ENCODE measurements around the gene SELENOW.
A peak's percentile ranks its signal among the peaks of the same experiment; 100 is the strongest.
"Not testable (repeated sequence)": the region's sequence is repeated elsewhere in the genome, so short reads cannot be mapped to it uniquely, and the experiment has no call there.

SELENOW gene

DNA sequence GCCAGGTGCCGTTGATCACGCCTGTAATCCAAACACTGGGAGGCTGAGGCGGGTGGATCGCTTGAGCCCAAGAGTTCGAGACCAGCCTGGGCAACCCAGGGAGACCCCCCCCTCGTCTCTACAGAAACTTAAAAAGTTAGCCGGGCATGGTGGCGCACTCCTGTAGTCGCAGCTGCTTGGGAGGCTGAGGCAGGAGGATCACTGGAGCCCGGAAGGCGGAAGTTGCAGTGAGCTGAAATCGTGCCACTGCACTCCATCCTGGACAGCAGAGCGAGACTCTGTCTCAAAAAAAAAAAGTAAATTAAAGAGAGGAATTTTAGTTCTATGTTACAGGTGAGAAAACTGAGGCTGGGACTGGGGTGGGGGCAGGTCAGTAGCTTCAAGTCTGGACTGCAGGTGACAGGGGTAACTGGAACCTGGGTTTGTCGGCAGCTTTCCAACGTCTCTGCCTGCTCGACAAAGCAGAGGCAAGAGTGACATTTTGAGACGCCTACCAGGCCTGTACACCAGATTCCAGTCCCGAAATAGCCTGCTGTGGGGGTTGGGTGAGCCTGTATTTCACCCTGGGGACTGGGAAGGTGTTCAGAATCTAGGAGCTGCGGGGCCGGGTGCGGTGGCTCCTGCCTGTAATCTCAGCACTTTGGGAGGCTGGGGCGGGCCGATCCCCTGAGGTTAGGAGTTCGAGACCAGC, 1.2 kb downstream of the SELENOW start:
- no peak for TF ChIP-seq ELF4 (IDR thresholded peaks at IDR 0.05)
- no peak for TF ChIP-seq CTBP1 (IDR thresholded peaks at IDR 0.05; ENCODE audit: borderline replicate concordance)
- TF ChIP-seq LEF1 (IDR thresholded peaks at IDR 0.05; ENCODE audit: borderline replicate concordance) = no peak
- no peak for TF ChIP-seq TARDBP (IDR thresholded peaks at IDR 0.05)
- TF ChIP-seq NFRKB (IDR thresholded peaks at IDR 0.05) = no peak
- TF ChIP-seq ZNF384 (IDR thresholded peaks at IDR 0.05) = no peak
- no peak for TF ChIP-seq SP1 (IDR thresholded peaks at IDR 0.05)
- no peak for TF ChIP-seq FOXA1 (IDR thresholded peaks at IDR 0.05)
- TF ChIP-seq BHLHE40 (IDR thresholded peaks at IDR 0.05; ENCODE audit: borderline replicate concordance) = no peak
- no peak for TF ChIP-seq FOXM1 (IDR thresholded peaks at IDR 0.05; ENCODE audit: borderline replicate concordance)
- TF ChIP-seq SUZ12 (IDR thresholded peaks at IDR 0.05) = no peak
- POLR2A ChIA-PET = no interaction called here
- CTCF ChIA-PET = interaction anchor here (0.7 kb wide), 1 partner anchor 10 kb away, joined by 3 read pairs; no protein-coding TSS in a partner anchor

DNA sequence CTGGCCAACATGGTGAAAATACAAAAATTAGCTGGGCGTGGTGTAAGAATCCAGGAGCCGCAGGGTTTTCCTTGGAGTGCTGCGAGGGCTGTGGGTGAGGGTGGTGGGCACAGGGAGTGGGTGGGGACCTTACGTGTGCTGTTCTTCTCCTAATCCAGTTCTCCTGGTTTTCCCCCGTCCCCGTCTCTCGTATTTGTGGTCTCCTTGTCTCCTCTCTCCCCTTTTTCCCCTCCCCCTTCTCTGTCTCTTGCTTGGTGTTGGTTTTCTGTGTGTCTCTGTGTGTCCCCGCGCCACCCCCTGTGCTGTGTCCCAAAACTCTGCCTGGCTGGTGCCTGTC, 1.7 kb downstream of the SELENOW start:
- TF ChIP-seq PKNOX1 (IDR thresholded peaks at IDR 0.05) (no peak), SUZ12 (IDR thresholded peaks at IDR 0.05) (no peak), FOXM1 (IDR thresholded peaks at IDR 0.05; ENCODE audit: borderline replicate concordance) (no peak), NFRKB (IDR thresholded peaks at IDR 0.05) (no peak)
- ChIA-PET CTCF (interaction anchor here (0.7 kb wide), 1 partner anchor 9 kb away, joined by 3 read pairs; no protein-coding TSS in a partner anchor), POLR2A (no interaction called here)
- no peak for DNase-seq (ENCODE audit: extremely low spot score)

More for the DNA sequence above, 1.2 kb downstream of the SELENOW start:
- DNase-seq (ENCODE audit: extremely low spot score) = no peak

GRCh38 chr19:47781590-47782262, 3.2 kb downstream of the SELENOW start:
- DNase-seq (ENCODE audit: extremely low spot score) = no peak
- TF ChIP-seq L3MBTL2 (conservative IDR thresholded peaks at IDR 0.05) (no peak), CTBP1 (IDR thresholded peaks at IDR 0.05; ENCODE audit: borderline replicate concordance) (no peak)
- ChIA-PET POLR2A (no interaction called here), CTCF (interaction anchor here (0.8 kb wide), 1 partner anchor 16 kb away, joined by 5 read pairs; no protein-coding TSS in a partner anchor)

DNA sequence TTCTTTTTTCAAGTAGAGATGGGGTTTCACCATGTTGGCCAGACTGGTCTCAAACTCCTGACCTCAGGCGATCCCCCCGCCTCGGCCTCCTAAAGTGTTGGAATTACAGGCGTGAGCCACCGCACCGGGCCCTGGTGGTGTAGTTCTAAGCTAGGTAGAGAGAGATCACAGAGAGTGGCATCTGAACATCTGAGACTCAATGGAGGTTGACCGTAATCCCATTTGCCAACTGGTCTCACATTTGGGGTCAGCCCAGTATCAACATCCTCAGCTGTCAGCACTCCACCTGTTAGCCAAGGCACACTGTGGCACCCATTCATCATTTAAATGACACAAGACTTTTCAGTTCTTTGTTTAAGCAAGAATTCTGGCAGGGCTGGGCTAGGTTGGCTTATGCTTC, 8.1 kb downstream of the SELENOW start:
- TF ChIP-seq ELF4 (IDR thresholded peaks at IDR 0.05) = no peak
- TF ChIP-seq FOXA1 (IDR thresholded peaks at IDR 0.05) = no peak
- TF ChIP-seq ARNT (IDR thresholded peaks at IDR 0.05) = no peak
- TF ChIP-seq FOXK2 (IDR thresholded peaks at IDR 0.05) = no peak
- no peak for TF ChIP-seq SUZ12 (IDR thresholded peaks at IDR 0.05)
- TF ChIP-seq BHLHE40 (IDR thresholded peaks at IDR 0.05; ENCODE audit: borderline replicate concordance) = no peak
- no peak for TF ChIP-seq NFRKB (IDR thresholded peaks at IDR 0.05)
- POLR2A ChIA-PET = no interaction called here
- CTCF ChIA-PET = interaction anchor here (3.5 kb wide), 1 partner anchor 21 kb away, joined by 15 read pairs; no protein-coding TSS in a partner anchor

DNA sequence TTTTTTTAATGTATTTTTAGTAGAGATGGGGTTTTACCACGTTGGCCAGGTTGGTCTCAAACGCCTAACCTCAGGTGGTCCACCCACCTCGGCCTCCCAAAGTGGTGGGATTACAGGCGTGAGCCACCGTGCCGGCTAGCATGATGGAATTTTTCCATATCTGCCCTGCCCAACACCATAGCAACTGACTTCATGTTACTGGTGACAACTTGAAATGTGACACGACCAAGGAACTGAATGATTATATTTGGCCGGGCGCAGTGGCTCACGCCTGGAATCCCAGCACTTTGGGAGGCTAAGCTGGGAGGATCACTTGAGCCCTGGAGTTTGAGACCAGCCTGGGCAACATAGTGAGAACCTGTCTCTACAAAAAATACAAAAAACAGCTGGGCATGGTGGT, 8.8 kb downstream of the SELENOW start:
- DNase-seq (ENCODE audit: extremely low spot score); POLR2A ChIA-PET: not testable (repeated sequence)
- CTCF ChIA-PET = interaction anchor here (3.5 kb wide), 1 partner anchor 22 kb away, joined by 15 read pairs; no protein-coding TSS in a partner anchor

More for the DNA sequence above, 8.1 kb downstream of the SELENOW start:
- no peak for DNase-seq (ENCODE audit: extremely low spot score)

DNA sequence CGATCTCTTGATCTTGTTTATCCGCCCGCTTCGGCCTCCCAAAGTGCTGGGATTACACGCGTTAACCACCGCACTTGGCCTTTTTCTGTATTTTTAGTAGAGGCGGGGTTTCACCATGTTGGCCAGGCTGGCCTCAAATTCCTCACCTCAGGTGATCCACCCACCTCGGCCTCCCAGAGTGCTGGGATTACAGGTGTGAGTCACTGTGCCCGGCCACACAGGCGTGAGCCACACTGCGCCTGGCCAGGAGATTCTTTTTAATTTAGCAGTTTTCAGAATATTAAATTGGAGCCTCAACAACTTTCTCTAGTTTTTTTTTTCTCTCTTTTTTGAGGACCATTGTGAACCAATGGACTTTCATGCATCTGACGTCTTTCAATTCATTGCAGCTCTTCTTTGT, 11.3 kb downstream of the SELENOW start:
- DNase-seq (ENCODE audit: extremely low spot score); POLR2A ChIA-PET: not testable (repeated sequence)
- CTCF ChIA-PET = interaction anchor here (1.0 to 3.5 kb wide), 2 partner anchors 10 to 24 kb away, joined by 3 to 15 read pairs; no protein-coding TSS in a partner anchor

DNA sequence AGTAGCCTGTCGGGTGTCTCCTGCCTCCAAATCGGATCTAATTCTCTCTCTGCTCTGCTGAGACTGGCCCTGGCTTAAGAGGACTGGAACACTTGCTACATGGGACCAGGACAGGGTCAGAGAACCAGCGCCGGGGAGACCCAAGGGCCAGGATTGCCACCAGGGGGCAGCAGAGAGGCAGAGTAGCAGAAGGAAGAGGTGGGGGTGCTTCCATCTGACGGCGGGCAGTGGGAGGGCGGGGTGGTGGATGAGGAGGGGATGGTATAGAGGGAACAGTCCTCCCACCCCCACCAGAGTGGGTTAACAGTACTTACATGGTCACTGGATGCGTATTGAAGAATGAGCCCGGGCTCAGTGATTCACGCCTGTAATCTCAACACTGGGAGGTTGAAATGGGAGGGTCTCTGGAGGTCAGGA, 11.9 kb downstream of the SELENOW start:
- peak; percentile 88 for DNase-seq (ENCODE audit: extremely low spot score)
- CTCF ChIA-PET = interaction anchor here (0.8 kb wide), 1 partner anchor 25 kb away, joined by 7 read pairs; no protein-coding TSS in a partner anchor
- POLR2A ChIA-PET = no interaction called here
- no peak for TF ChIP-seq BHLHE40 (IDR thresholded peaks at IDR 0.05; ENCODE audit: borderline replicate concordance)
- TF ChIP-seq ELF4 (IDR thresholded peaks at IDR 0.05) = no peak
- no peak for TF ChIP-seq SP1 (IDR thresholded peaks at IDR 0.05)
- TF ChIP-seq TARDBP (IDR thresholded peaks at IDR 0.05) = no peak
- no peak for TF ChIP-seq FOXK2 (IDR thresholded peaks at IDR 0.05)
- TF ChIP-seq HDGF (IDR thresholded peaks at IDR 0.05; ENCODE audit: borderline replicate concordance) = no peak
- TF ChIP-seq PKNOX1 (IDR thresholded peaks at IDR 0.05) = no peak
- no peak for TF ChIP-seq LEF1 (IDR thresholded peaks at IDR 0.05; ENCODE audit: borderline replicate concordance)
- no peak for TF ChIP-seq FOXM1 (IDR thresholded peaks at IDR 0.05; ENCODE audit: borderline replicate concordance)

DNA sequence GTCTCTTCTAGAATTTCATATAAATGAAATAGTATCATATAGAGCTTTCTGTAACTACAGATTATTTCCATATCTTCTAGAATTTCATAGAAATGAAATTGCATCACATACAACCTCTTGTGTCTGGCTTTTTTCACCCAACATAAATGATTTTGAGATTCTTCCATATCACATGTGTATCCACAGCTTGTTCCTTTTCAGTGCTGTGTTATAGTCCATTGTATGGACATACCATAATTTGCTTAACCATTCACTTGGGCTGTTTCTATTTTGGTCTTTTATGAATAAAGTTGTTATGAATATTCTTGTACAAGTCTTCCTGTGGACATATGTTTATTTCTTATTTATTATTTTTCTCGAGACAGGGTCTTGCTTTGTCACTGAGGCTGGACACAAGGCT, 14.1 kb downstream of the SELENOW start:
- TF ChIP-seq TARDBP (IDR thresholded peaks at IDR 0.05) (no peak), PKNOX1 (IDR thresholded peaks at IDR 0.05) (no peak), L3MBTL2 (conservative IDR thresholded peaks at IDR 0.05) (no peak), ARNT (IDR thresholded peaks at IDR 0.05) (no peak), ZNF384 (IDR thresholded peaks at IDR 0.05) (no peak), FOXM1 (IDR thresholded peaks at IDR 0.05; ENCODE audit: borderline replicate concordance) (no peak), FOXA1 (IDR thresholded peaks at IDR 0.05) (no peak), NFRKB (IDR thresholded peaks at IDR 0.05) (no peak), SP1 (IDR thresholded peaks at IDR 0.05) (no peak), ELF4 (IDR thresholded peaks at IDR 0.05) (no peak), HDGF (IDR thresholded peaks at IDR 0.05; ENCODE audit: borderline replicate concordance) (no peak), BHLHE40 (IDR thresholded peaks at IDR 0.05; ENCODE audit: borderline replicate concordance) (no peak), CTBP1 (IDR thresholded peaks at IDR 0.05; ENCODE audit: borderline replicate concordance) (no peak), LEF1 (IDR thresholded peaks at IDR 0.05; ENCODE audit: borderline replicate concordance) (no peak)
- DNase-seq (ENCODE audit: extremely low spot score) = no peak
- POLR2A ChIA-PET = no interaction called here
- CTCF ChIA-PET = no interaction called here

Data from HEK293T (cell line).